Prostate gland (tissue), 2 donors: Measurements from ENCODE around the gene ERN2.

ENCODE experiments used
- POLR2A ChIP-seq: fragments of 450-650 bp; IDR thresholded peaks from one replicate; pipeline ENCODE4 v1.6.1; 2016; ENCODE audit warnings: antibody characterized with exemption, mild to moderate bottlenecking
- POLR2AphosphoS5 ChIP-seq: sonication (generic); formaldehyde crosslinking; IDR thresholded peaks from one replicate; pipeline ENCODE4 v1.6.1; 2017; ENCODE audit warnings: antibody characterized with exemption
- TF ChIP-seq, protein P1 (sequence below), 4 experiments: fragments of 200-600 bp in 2 of 4; fragments of 450-650 bp in 2 of 4; sonication (generic) in 2 of 4; IDR thresholded peaks; 1 replicate in 3 of 4; 2 replicates in 1 of 4; pipeline ENCODE4 v1.5.1; 2016 to 2019; ENCODE audit warnings: antibody characterized with exemption in 4 of 4, mild to moderate bottlenecking in 2 of 4, moderate library complexity in 2 of 4

DNA sequence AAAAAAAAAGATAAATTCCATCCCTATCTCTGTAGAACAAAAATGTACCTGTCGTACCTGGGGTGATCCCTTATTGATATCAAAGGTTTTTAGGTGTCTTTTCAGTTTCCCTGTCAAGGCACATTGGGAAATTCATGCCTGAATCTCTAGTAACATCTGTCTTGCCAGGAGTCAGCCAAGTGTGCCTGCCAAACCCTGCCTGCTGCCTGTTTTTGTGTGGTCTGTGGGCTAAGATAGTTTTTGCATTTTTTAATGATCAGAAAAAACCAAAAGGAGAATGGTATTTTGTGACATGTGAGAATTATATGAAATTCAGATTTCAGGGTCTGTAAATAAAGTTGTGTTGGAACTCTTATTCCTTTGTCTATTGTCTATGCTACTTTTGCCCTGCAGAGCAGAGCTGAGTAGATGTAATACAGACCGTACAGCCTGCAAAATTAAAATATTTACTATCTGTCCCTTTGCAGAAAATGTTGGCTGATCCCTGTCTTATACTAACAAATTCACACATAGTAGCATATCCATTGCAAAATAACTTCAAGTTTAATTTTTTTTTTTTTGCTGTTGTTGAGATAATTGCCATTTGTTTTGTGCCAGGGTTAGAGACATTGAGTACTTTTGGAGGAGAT, 28.8 kb upstream of the ERN2 start:
- TF ChIP-seq, protein P1, sequence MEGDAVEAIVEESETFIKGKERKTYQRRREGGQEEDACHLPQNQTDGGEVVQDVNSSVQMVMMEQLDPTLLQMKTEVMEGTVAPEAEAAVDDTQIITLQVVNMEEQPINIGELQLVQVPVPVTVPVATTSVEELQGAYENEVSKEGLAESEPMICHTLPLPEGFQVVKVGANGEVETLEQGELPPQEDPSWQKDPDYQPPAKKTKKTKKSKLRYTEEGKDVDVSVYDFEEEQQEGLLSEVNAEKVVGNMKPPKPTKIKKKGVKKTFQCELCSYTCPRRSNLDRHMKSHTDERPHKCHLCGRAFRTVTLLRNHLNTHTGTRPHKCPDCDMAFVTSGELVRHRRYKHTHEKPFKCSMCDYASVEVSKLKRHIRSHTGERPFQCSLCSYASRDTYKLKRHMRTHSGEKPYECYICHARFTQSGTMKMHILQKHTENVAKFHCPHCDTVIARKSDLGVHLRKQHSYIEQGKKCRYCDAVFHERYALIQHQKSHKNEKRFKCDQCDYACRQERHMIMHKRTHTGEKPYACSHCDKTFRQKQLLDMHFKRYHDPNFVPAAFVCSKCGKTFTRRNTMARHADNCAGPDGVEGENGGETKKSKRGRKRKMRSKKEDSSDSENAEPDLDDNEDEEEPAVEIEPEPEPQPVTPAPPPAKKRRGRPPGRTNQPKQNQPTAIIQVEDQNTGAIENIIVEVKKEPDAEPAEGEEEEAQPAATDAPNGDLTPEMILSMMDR (IDR thresholded peaks at IDR 0.05) = no peak
- TF ChIP-seq POLR2A = no peak
- no peak for TF ChIP-seq POLR2AphosphoS5
